NCI-H1092 treated with DMSO at 0.1 percent for 48 hours (cell line): ENCODE data around the gene ZNF234.
"Not testable (repeated sequence)": the region's sequence is repeated elsewhere in the genome, so short reads cannot be mapped to it uniquely, and the experiment has no call there.

Experiments used
- DNase-seq: peaks from one replicate; lab custom pipeline; 2025; lab: John Stamatoyannopoulos, UW

ZNF234 gene

GRCh38 chr19:44182145-44182544, 40.8 kb downstream of the ZNF234 start:
- DNase-seq, result no peak

- DNase-seq, result no peak
Observed at GRCh38 chr19:44190020-44190419, 48.7 kb downstream of the ZNF234 start.

- DNase-seq, result no peak
Observed at GRCh38 chr19:44192127-44192526, 50.8 kb downstream of the ZNF234 start.

- DNase-seq, result no peak
Observed at GRCh38 chr19:44196772-44197171, 55.4 kb downstream of the ZNF234 start.

GRCh38 chr19:44202470-44202869, 61.1 kb downstream of the ZNF234 start:
- DNase-seq, result no peak

- DNase-seq, result no peak
Observed at GRCh38 chr19:44202974-44203373, 61.6 kb downstream of the ZNF234 start.

GRCh38 chr19:44203877-44204276, 62.5 kb downstream of the ZNF234 start:
- DNase-seq, result not testable (repeated sequence)

- DNase-seq, result no peak
Observed at GRCh38 chr19:44204772-44205171, 63.4 kb downstream of the ZNF234 start.

- peak; percentile 73 for DNase-seq
Observed at GRCh38 chr19:44207126-44207803, 65.9 kb downstream of the ZNF234 start.
